IMR-90 (cell line): ENCODE measurements around the gene ZNF670. TPM values are rescaled to one million over a fixed set of nuclear protein-coding genes. Genes with fewer than 3 reads are reported as not detected.

Experiments used
- ATAC-seq: fragments of 200-7000 bp; cut with Tn5 transposase; 2 replicates; pipeline ENCODE4 v1.9.1; 2020; ENCODE audit warnings: low read depth, mild to moderate bottlenecking, moderate library complexity
- BruUV-seq: library from RNA; stranded (reverse); fragments of 400-500 nt; replicated peaks from 2 replicates; lab custom pipeline; 2021; lab: Mats Ljungman, UMichigan
- CTCF ChIA-PET: fragments of 300-600 bp; formaldehyde crosslinking; extraction: SDS; loops from one replicate; lab custom pipeline; 2021; ENCODE audit warnings: antibody characterized with exemption; lab: Yijun Ruan, JAX
- POLR2A ChIA-PET: fragments of 300-600 bp; sonication (Branson Sonifier 250); formaldehyde crosslinking; loops from one replicate; lab custom pipeline; 2022; ENCODE audit warnings: antibody characterized with exemption; ENCODE audit not compliant: unreplicated experiment; lab: Charles Lee
- DNase-seq: peaks from one replicate; pipeline ENCODE4 v3.0.0; 2013
- H2AFZ ChIP-seq: replicated peaks from 2 replicates; pipeline ENCODE3; 2013; ENCODE audit warnings: low read length, mild to moderate bottlenecking; ENCODE audit not compliant: poor library complexity
- H2AK5ac ChIP-seq: 2 replicates; pipeline ENCODE4 v1.6.1; 2013; ENCODE audit warnings: low read depth, low read length, inconsistent platforms
- H2AK9ac ChIP-seq: replicated peaks from 2 replicates; pipeline ENCODE3; 2013; ENCODE audit warnings: mild to moderate bottlenecking, low read depth, low read length, moderate library complexity; ENCODE audit not compliant: poor library complexity
- H2BK120ac ChIP-seq: 2 replicates; pipeline ENCODE4 v1.6.1; 2013; ENCODE audit warnings: low read depth, low read length, inconsistent platforms
- H2BK15ac ChIP-seq: 3 replicates; pipeline ENCODE4 v1.6.1; 2013; ENCODE audit warnings: low read depth, low read length, inconsistent platforms
- H2BK20ac ChIP-seq: 2 replicates; pipeline ENCODE4 v1.6.1; 2013; ENCODE audit warnings: low read depth, mild to moderate bottlenecking, inconsistent platforms, low read length, moderate library complexity
- H2BK5ac ChIP-seq: 2 replicates; pipeline ENCODE4 v1.6.1; 2013; ENCODE audit warnings: mild to moderate bottlenecking, low read depth, low read length, inconsistent platforms; ENCODE audit not compliant: poor library complexity, severe bottlenecking
- H3K14ac ChIP-seq: replicated peaks from 2 replicates; pipeline ENCODE4 v1.6.1; 2013; ENCODE audit warnings: low read depth, low read length, inconsistent platforms
- H3K18ac ChIP-seq: 2 replicates; pipeline ENCODE4 v1.6.1; 2013; ENCODE audit warnings: low read depth, low read length, control low read depth
- H3K23ac ChIP-seq: 2 replicates; pipeline ENCODE4 v1.6.1; 2013; ENCODE audit warnings: low read depth, low read length, inconsistent platforms
- H3K27ac ChIP-seq: 2 replicates; pipeline ENCODE4 v1.5.1; 2013; ENCODE audit warnings: mild to moderate bottlenecking, control low read depth, low read length; ENCODE audit not compliant: insufficient read depth
- H3K27me3 ChIP-seq: 2 replicates; pipeline ENCODE4 v1.6.1; 2013; ENCODE audit warnings: low read length; ENCODE audit not compliant: control insufficient read depth, insufficient read depth
- H3K36me3 ChIP-seq: 2 replicates; pipeline ENCODE4 v1.6.1; 2013; ENCODE audit warnings: low read length, mixed read lengths; ENCODE audit not compliant: control insufficient read depth, insufficient read depth
- H3K4ac ChIP-seq: 2 replicates; pipeline ENCODE4 v1.6.1; 2013; ENCODE audit warnings: low read depth, low read length, inconsistent platforms
- H3K4me1 ChIP-seq: 2 replicates; pipeline ENCODE4 v1.6.1; 2013; ENCODE audit warnings: low read length, mixed read lengths; ENCODE audit not compliant: control insufficient read depth, insufficient read depth
- H3K4me2 ChIP-seq: 2 replicates; pipeline ENCODE4 v1.6.1; 2013; ENCODE audit warnings: low read depth, mild to moderate bottlenecking, control low read depth, low read length, moderate library complexity
- H3K4me3 ChIP-seq: 2 replicates; pipeline ENCODE4 v1.5.1; 2013; ENCODE audit warnings: low read depth, mild to moderate bottlenecking, control low read depth, low read length, moderate library complexity; ENCODE audit not compliant: insufficient read depth
- H3K56ac ChIP-seq: 2 replicates; pipeline ENCODE4 v1.6.1; 2013; ENCODE audit warnings: low read length, inconsistent platforms; ENCODE audit not compliant: insufficient read depth; ENCODE audit errors: extremely low read depth
- H3K79me1 ChIP-seq, 2 experiments: 2 replicates each; pipeline ENCODE4 v1.6.1; 2013; ENCODE audit warnings: low read length in 2 of 2, inconsistent platforms in 1 of 2, low read depth in 1 of 2
- H3K9ac ChIP-seq: 2 replicates; pipeline ENCODE4 v1.6.1; 2013; ENCODE audit warnings: low read depth, low read length, control low read depth
- H3K9me1 ChIP-seq: 2 replicates; pipeline ENCODE4 v1.6.1; 2013; ENCODE audit warnings: low read length, inconsistent platforms; ENCODE audit not compliant: insufficient read depth
- H3K9me3 ChIP-seq: 2 replicates; pipeline ENCODE4 v1.6.1; 2013; ENCODE audit warnings: low read length; ENCODE audit not compliant: control insufficient read depth, insufficient read depth
- H4K20me1 ChIP-seq: 2 replicates; pipeline ENCODE4 v1.6.1; 2013; ENCODE audit warnings: low read length, inconsistent platforms; ENCODE audit not compliant: insufficient read depth
- H4K5ac ChIP-seq: 2 replicates; pipeline ENCODE4 v1.6.1; 2013; ENCODE audit warnings: mild to moderate bottlenecking, low read depth, low read length, control low read depth
- H4K8ac ChIP-seq, 2 experiments: 2 replicates each; pipeline ENCODE4 v1.6.1; 2013; ENCODE audit warnings: low read depth in 2 of 2, low read length in 2 of 2, control low read depth in 1 of 2, inconsistent platforms in 1 of 2
- H4K91ac ChIP-seq: 2 replicates; pipeline ENCODE4 v1.6.1; 2013; ENCODE audit warnings: low read depth, low read length, inconsistent platforms; ENCODE audit not compliant: insufficient read depth
- BHLHE40 ChIP-seq: fragments of 150-350 bp; IDR thresholded peaks from 2 replicates; pipeline ENCODE4 v1.6.1; 2016; ENCODE audit warnings: mild to moderate bottlenecking, low read depth, low read length
- CEBPB ChIP-seq: IDR thresholded peaks from 2 replicates; pipeline ENCODE4 v1.6.1; 2012; ENCODE audit warnings: low read depth, low read length, improper control_type of control experiment
- CHD1 ChIP-seq: IDR thresholded peaks from 2 replicates; pipeline ENCODE4 v1.6.1; 2012; ENCODE audit warnings: low read depth, low read length, improper control_type of control experiment
- FOS ChIP-seq: fragments of 150-350 bp; IDR thresholded peaks from 2 replicates; pipeline ENCODE4 v1.6.1; 2016; ENCODE audit warnings: low read depth, low read length
- MAFK ChIP-seq: IDR thresholded peaks from 2 replicates; pipeline ENCODE4 v1.6.1; 2012; ENCODE audit warnings: low read depth, low read length, improper control_type of control experiment
- MAZ ChIP-seq: IDR thresholded peaks from 2 replicates; pipeline ENCODE4 v1.6.1; 2012; ENCODE audit warnings: low read depth, mild to moderate bottlenecking, low read length, improper control_type of control experiment, moderate library complexity, borderline replicate concordance
- MXI1 ChIP-seq: IDR thresholded peaks from 2 replicates; pipeline ENCODE4 v1.6.1; 2012; ENCODE audit warnings: low read depth, mild to moderate bottlenecking, low read length, moderate library complexity, borderline replicate concordance
- NFE2L2 ChIP-seq: fragments of 150-350 bp; IDR thresholded peaks from 2 replicates; pipeline ENCODE4 v1.6.1; 2016; ENCODE audit warnings: low read depth, mild to moderate bottlenecking, low read length
- POLR2A ChIP-seq: IDR thresholded peaks from 2 replicates; pipeline ENCODE4 v1.6.1; 2012; ENCODE audit warnings: mild to moderate bottlenecking, low read depth, low read length
- RAD21 ChIP-seq: IDR thresholded peaks from 2 replicates; pipeline ENCODE4 v1.6.1; 2012; ENCODE audit warnings: low read length, improper control_type of control experiment
- RCOR1 ChIP-seq: IDR thresholded peaks from 2 replicates; pipeline ENCODE4 v1.6.1; 2012; ENCODE audit warnings: mild to moderate bottlenecking, low read length, improper control_type of control experiment; ENCODE audit not compliant: insufficient replicate concordance
- RFX5 ChIP-seq: IDR thresholded peaks from 2 replicates; pipeline ENCODE4 v1.8.0; 2012; ENCODE audit warnings: low read depth, mild to moderate bottlenecking, low read length, moderate library complexity
- SMC3 ChIP-seq: fragments of 150-350 bp; IDR thresholded peaks from 2 replicates; pipeline ENCODE4 v1.6.1; 2016; ENCODE audit warnings: low read depth, mild to moderate bottlenecking, antibody characterized with exemption, low read length, moderate library complexity
- WGBS, 2 experiments: methylation state at CpG; one replicate each; pipeline versions ENCODE4 v1.1.5 to v1.1.7; 2013; ENCODE audit warnings: missing lambda C conversion rate in 2 of 2; ENCODE audit not compliant: insufficient read length in 1 of 2; ENCODE audit errors: extremely low coverage in 2 of 2; 5-methylcytosine and 5-hydroxymethylcytosine counted together
- dilution Hi-C: fragments of 300-500 bp; cut with HindIII; formaldehyde crosslinking; loops from one replicate; pipeline ENCODE4 v1.14.3; 2018; ENCODE audit warnings: low sequenced_read_pairs; ENCODE audit not compliant: unreplicated experiment
- in situ Hi-C: fragments of 300-500 bp; cut with MboI; formaldehyde crosslinking; loops from 3 replicates; pipeline ENCODE4 v1.14.3; 2019; ENCODE audit warnings: low sequenced_read_pairs, inconsistent platforms, mixed read lengths
- intact Hi-C: fragments of 100-400 bp; cut with micrococcal nuclease; formaldehyde crosslinking; loops from 2 replicates; pipeline ENCODE4 v1.10.0; 2022
- polyA plus RNA-seq, 3 experiments: library from polyadenylated mRNA; depleted of rRNA; stranded (reverse); fragments of >200 nt; gene quantifications; 2 replicates each; pipeline ENCODE4 v1.2.3, GENCODE V29; 2012; ENCODE audit warnings: low replicate concordance in 1 of 3
- total RNA-seq: library from RNA; depleted of rRNA; stranded (reverse); fragments of >200 nt; gene quantifications from 2 replicates; pipeline ENCODE4 v1.2.3, GENCODE V29; 2012
- TF ChIP-seq, protein P1 (sequence below): fragments of 150-350 bp; IDR thresholded peaks from 2 replicates; pipeline ENCODE4 v1.6.1; 2017; ENCODE audit warnings: mild to moderate bottlenecking, antibody characterized with exemption, low read length, low read depth
- TF ChIP-seq, protein P2 (sequence below): conservative IDR thresholded peaks from 2 replicates; pipeline ENCODE4 v1.5.1; 2012; ENCODE audit warnings: mild to moderate bottlenecking, low read depth, low read length, improper control_type of control experiment
- TF ChIP-seq, protein P3 (sequence below): fragments of 150-350 bp; IDR thresholded peaks from 2 replicates; pipeline ENCODE4 v1.6.1; 2016; ENCODE audit warnings: low read depth, mild to moderate bottlenecking, low read length, moderate library complexity, borderline replicate concordance

ZNF670 gene
- total and polyA plus RNA-seq, 2 of the 4 experiments (the other 2 are of a cell fraction): 1.8 to 4.5 TPM

DNA sequence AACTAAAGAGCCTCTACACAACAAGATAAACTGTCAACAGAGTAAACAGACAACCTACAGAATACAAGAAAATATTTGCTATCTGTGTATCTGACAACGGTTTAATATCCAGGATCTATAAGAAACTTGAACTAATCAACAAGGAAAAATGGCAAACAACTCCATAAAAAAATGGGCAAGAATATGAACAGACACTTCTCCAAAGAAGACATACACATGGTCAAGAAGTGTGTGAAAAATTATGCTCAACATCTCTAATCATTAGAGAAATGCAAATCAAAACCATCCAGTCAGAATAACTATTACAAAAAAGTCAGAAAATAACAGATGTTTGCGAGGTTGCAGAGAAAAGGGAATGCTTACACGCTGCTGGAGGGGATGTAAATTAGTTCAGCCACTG, 8.0 kb downstream of the ZNF670 start:
- WGBS, 2 experiments: no CpG with 5 or more reads among the region's 3 CpGs
- Histone ChIP-seq H3K9ac (no peak overlapping the region), H2AK9ac (no peak overlapping the region), H3K23ac (no peak overlapping the region), H2BK20ac (no peak overlapping the region), H3K27ac (no peak overlapping the region), H4K91ac (no peak overlapping the region), H2BK15ac (no peak overlapping the region), H3K79me1 (peaks cover 17 to 31% of the 10 kb centered on the region in 2 experiments; a peak in 3 of 4 replicates), H3K36me3 (no peaks in the 10 kb centered on the region; the same call in 1 of the 2 replicates), H2AK5ac (no peak overlapping the region), H3K14ac (no peak overlapping the region), H3K4me3 (no peak overlapping the region), H4K5ac (no peak overlapping the region), H4K20me1 (no peaks in the 10 kb centered on the region), H3K4me1 (no peaks in the 10 kb centered on the region), H2BK120ac (no peak overlapping the region), H3K4me2 (no peak overlapping the region), H2AFZ (no peak overlapping the region), H3K27me3 (no peaks in the 10 kb centered on the region), H2BK5ac (no peak overlapping the region), H3K9me3 (peaks cover 1% of the 10 kb centered on the region; the same call in 1 of the 2 replicates), H3K4ac (no peak overlapping the region), H3K18ac (no peak overlapping the region), H3K9me1 (no peaks in the 10 kb centered on the region), H4K8ac (no peak overlapping the region), H3K56ac (no peak overlapping the region)
- DNase-seq: no peak
- dilution Hi-C loops (no loop called here), in situ Hi-C loops (no loop called here), intact Hi-C loops (no loop called here)
- ChIA-PET POLR2A (no interaction called here), CTCF (interaction anchor here (0.8 kb wide), 1 partner anchor 22 kb away, joined by 3 read pairs; no protein-coding TSS in a partner anchor)
- ATAC-seq: no peak
- no TSS peak for BruUV-seq
- TF ChIP-seq RCOR1 (no peak), MAZ (no peak), RFX5 (no peak), CHD1 (no peak), MAFK (no peak), SMC3 (no peak), CEBPB (no peak), POLR2A (no peak), FOS (no peak), RAD21 (no peak), NFE2L2 (no peak), MXI1 (no peak), BHLHE40 (no peak)
- TF ChIP-seq, protein P1, sequence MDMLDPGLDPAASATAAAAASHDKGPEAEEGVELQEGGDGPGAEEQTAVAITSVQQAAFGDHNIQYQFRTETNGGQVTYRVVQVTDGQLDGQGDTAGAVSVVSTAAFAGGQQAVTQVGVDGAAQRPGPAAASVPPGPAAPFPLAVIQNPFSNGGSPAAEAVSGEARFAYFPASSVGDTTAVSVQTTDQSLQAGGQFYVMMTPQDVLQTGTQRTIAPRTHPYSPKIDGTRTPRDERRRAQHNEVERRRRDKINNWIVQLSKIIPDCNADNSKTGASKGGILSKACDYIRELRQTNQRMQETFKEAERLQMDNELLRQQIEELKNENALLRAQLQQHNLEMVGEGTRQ: no peak
- TF ChIP-seq, protein P2, sequence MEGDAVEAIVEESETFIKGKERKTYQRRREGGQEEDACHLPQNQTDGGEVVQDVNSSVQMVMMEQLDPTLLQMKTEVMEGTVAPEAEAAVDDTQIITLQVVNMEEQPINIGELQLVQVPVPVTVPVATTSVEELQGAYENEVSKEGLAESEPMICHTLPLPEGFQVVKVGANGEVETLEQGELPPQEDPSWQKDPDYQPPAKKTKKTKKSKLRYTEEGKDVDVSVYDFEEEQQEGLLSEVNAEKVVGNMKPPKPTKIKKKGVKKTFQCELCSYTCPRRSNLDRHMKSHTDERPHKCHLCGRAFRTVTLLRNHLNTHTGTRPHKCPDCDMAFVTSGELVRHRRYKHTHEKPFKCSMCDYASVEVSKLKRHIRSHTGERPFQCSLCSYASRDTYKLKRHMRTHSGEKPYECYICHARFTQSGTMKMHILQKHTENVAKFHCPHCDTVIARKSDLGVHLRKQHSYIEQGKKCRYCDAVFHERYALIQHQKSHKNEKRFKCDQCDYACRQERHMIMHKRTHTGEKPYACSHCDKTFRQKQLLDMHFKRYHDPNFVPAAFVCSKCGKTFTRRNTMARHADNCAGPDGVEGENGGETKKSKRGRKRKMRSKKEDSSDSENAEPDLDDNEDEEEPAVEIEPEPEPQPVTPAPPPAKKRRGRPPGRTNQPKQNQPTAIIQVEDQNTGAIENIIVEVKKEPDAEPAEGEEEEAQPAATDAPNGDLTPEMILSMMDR: no peak
- TF ChIP-seq, protein P3, sequence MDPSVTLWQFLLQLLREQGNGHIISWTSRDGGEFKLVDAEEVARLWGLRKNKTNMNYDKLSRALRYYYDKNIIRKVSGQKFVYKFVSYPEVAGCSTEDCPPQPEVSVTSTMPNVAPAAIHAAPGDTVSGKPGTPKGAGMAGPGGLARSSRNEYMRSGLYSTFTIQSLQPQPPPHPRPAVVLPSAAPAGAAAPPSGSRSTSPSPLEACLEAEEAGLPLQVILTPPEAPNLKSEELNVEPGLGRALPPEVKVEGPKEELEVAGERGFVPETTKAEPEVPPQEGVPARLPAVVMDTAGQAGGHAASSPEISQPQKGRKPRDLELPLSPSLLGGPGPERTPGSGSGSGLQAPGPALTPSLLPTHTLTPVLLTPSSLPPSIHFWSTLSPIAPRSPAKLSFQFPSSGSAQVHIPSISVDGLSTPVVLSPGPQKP: no peak
